ENCODE results near the gene CRYBB3. TPM values are rescaled to one million over a fixed set of nuclear protein-coding genes. Genes with fewer than 3 reads are reported as not detected.

CRYBB3 gene
- total RNA-seq, 1 experiment from 2014 or later = not detected

- no peaks in the 10 kb centered on the region for H3K36me3 ChIP-seq (ENCODE audit: control insufficient read depth, insufficient read depth, low read length)
- H3K4me3 ChIP-seq (ENCODE audit: low read depth, low read length) = no peak overlapping the region
- CTCF ChIA-PET = no interaction called here
- no peaks in the 10 kb centered on the region for H3K9me3 Mint-ChIP-seq (ENCODE audit: unreplicated experiment)
- DNase-seq = no peak
- H3K27me3 ChIP-seq (replicated peaks; ENCODE audit: control insufficient read depth, insufficient read depth, low read length) = no peaks in the 10 kb centered on the region
- H3K27me3 Mint-ChIP-seq (ENCODE audit: insufficient read depth, unreplicated experiment) = no peaks in the 10 kb centered on the region
- POLR2A ChIA-PET = no interaction called here
- no peaks in the 10 kb centered on the region for H3K4me1 Mint-ChIP-seq (ENCODE audit: low read depth, unreplicated experiment)
- no peak for TF ChIP-seq CTCF (IDR thresholded peaks at IDR 0.05; ENCODE audit: insufficient read depth in 1 of 2, low read depth in 1 of 2, low read length in 1 of 2, severe bottlenecking in 1 of 2, unreplicated experiment in 1 of 2)
- no peaks in the 10 kb centered on the region for H3K36me3 Mint-ChIP-seq (ENCODE audit: insufficient read depth, unreplicated experiment)
- no peaks in the 10 kb centered on the region for H3K4me1 ChIP-seq
- BruUV-seq (replicated peaks) = no TSS peak
- intact Hi-C loops (cut with micrococcal nuclease; ENCODE audit: unreplicated experiment) = no loop called here
- H3K9me3 ChIP-seq = no peaks in the 10 kb centered on the region
- peak overlapping the region; percentile 50 for H3K27ac Mint-ChIP-seq (ENCODE audit: unreplicated experiment)
- no peak overlapping the region for H3K4me3 Mint-ChIP-seq (ENCODE audit: unreplicated experiment)
Observed at GRCh38 chr22:25161017-25161915, 38.4 kb upstream of the CRYBB3 start.

GRCh38 chr22:25161916-25162530 lies 37.6 kb upstream of the CRYBB3 start:
- ChIA-PET POLR2A (no interaction called here), CTCF (no interaction called here)
- Mint-ChIP-seq H3K27ac (ENCODE audit: unreplicated experiment) (no peak overlapping the region), H3K4me3 (ENCODE audit: unreplicated experiment) (no peak overlapping the region), H3K27me3 (ENCODE audit: insufficient read depth, unreplicated experiment) (no peaks in the 10 kb centered on the region), H3K9me3 (ENCODE audit: unreplicated experiment) (no peaks in the 10 kb centered on the region), H3K36me3 (ENCODE audit: insufficient read depth, unreplicated experiment) (no peaks in the 10 kb centered on the region), H3K4me1 (ENCODE audit: low read depth, unreplicated experiment) (no peaks in the 10 kb centered on the region)
- BruUV-seq (replicated peaks) = no TSS peak
- Histone ChIP-seq H3K9me3 (no peaks in the 10 kb centered on the region), H3K36me3 (ENCODE audit: control insufficient read depth, insufficient read depth, low read length) (no peaks in the 10 kb centered on the region), H3K4me3 (ENCODE audit: low read depth, low read length) (no peak overlapping the region), H3K4me1 (no peaks in the 10 kb centered on the region), H3K27me3 (replicated peaks; ENCODE audit: control insufficient read depth, insufficient read depth, low read length) (no peaks in the 10 kb centered on the region)
- intact Hi-C loops (cut with micrococcal nuclease; ENCODE audit: unreplicated experiment) = no loop called here
- DNase-seq = no peak
- no peak for TF ChIP-seq CTCF (IDR thresholded peaks at IDR 0.05; ENCODE audit: insufficient read depth in 1 of 2, low read depth in 1 of 2, low read length in 1 of 2, severe bottlenecking in 1 of 2, unreplicated experiment in 1 of 2)

- Mint-ChIP-seq H3K27me3 (ENCODE audit: insufficient read depth, unreplicated experiment) (no peaks in the 10 kb centered on the region), H3K27ac (ENCODE audit: unreplicated experiment) (no peak overlapping the region), H3K9me3 (ENCODE audit: unreplicated experiment) (no peaks in the 10 kb centered on the region), H3K4me1 (ENCODE audit: low read depth, unreplicated experiment) (no peaks in the 10 kb centered on the region), H3K4me3 (ENCODE audit: unreplicated experiment) (no peak overlapping the region), H3K36me3 (ENCODE audit: insufficient read depth, unreplicated experiment) (no peaks in the 10 kb centered on the region)
- no peaks in the 10 kb centered on the region for H3K9me3 ChIP-seq
- no peak overlapping the region for H3K4me3 ChIP-seq (ENCODE audit: low read depth, low read length)
- no peak for TF ChIP-seq CTCF (IDR thresholded peaks at IDR 0.05; ENCODE audit: insufficient read depth in 1 of 2, low read depth in 1 of 2, low read length in 1 of 2, severe bottlenecking in 1 of 2, unreplicated experiment in 1 of 2)
- CTCF ChIA-PET = no interaction called here
- no peaks in the 10 kb centered on the region for H3K4me1 ChIP-seq
- no TSS peak for BruUV-seq (replicated peaks)
- H3K36me3 ChIP-seq (ENCODE audit: control insufficient read depth, insufficient read depth, low read length) = no peaks in the 10 kb centered on the region
- POLR2A ChIA-PET = no interaction called here
- no peaks in the 10 kb centered on the region for H3K27me3 ChIP-seq (replicated peaks; ENCODE audit: control insufficient read depth, insufficient read depth, low read length)
- intact Hi-C loops (cut with micrococcal nuclease; ENCODE audit: unreplicated experiment) = no loop called here
- DNase-seq = no peak
Observed at GRCh38 chr22:25162561-25162960, 37.1 kb upstream of the CRYBB3 start.
